Hindlimb muscle (tissue), 1 donor: Measurements from ENCODE around the gene GRAMD1B. TPM values are rescaled to one million over a fixed set of nuclear protein-coding genes. Genes with fewer than 3 reads are reported as not detected.
"Not testable (repeated sequence)": the region's sequence is repeated elsewhere in the genome, so short reads cannot be mapped to it uniquely, and the experiment has no call there.

Experiments
- DNase-seq: peaks from one replicate; pipeline ENCODE4 v3.0.0-alpha.2; 2013
- polyA plus RNA-seq: library from polyadenylated mRNA; unstranded; fragments of 120-200 nt; gene quantifications from one replicate; pipeline ENCODE4 v1.2.1, GENCODE V29; 2013; ENCODE audit not compliant: insufficient read length

The GRAMD1B gene
- polyA plus RNA-seq, 1 donor: 11.8 TPM

DNA sequence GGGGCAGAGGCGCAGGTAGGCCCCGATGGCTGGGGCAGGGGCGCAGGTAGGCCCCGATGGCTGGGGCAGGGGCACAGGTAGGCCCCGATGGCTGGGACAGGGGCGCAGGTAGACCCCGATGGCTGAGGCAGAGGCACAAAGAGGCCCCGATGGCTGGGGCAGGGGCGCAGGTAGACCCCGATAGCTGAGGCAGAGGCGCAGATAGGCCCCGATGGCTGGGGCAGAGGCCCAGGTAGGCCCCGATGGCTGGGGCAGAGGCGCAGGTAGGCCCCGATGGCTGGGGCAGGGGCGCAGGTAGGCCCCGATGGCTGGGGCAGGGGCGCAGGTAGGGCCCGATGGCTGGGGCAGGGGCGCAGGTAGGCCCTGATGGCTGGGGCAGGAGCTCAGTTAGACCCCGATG lies 142.7 kb downstream of the GRAMD1B start:
- DNase-seq: not testable (repeated sequence)

- DNase-seq: no peak
These were observed 143.2 kb downstream of the GRAMD1B start for GRCh38 chr11:123573286-123573685.

- DNase-seq: no peak
These were observed 145.4 kb downstream of the GRAMD1B start for GRCh38 chr11:123575441-123575840.

DNA sequence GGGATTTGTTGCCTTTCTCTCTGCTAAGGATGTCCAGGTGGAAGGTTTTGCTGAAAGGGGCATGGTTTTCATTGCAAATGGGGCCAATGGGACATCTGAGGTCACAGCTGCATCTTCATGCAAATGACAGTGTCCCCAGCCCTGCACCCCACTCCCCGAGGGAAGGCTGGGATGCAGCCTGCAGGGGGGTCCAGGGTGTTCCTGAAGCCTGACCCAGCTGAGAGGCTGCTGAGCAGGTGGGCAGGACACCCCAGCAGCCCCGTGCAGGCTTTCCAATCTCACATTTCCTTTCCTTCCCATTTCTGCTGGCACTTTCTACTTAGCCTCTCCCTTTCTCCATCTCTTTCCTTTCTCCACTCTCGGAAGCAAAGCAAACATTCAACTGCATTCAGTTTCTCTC lies 146.0 kb downstream of the GRAMD1B start:
- no peak for DNase-seq

GRCh38 chr11:123576501-123576900 lies 146.4 kb downstream of the GRAMD1B start:
- DNase-seq: no peak

DNA sequence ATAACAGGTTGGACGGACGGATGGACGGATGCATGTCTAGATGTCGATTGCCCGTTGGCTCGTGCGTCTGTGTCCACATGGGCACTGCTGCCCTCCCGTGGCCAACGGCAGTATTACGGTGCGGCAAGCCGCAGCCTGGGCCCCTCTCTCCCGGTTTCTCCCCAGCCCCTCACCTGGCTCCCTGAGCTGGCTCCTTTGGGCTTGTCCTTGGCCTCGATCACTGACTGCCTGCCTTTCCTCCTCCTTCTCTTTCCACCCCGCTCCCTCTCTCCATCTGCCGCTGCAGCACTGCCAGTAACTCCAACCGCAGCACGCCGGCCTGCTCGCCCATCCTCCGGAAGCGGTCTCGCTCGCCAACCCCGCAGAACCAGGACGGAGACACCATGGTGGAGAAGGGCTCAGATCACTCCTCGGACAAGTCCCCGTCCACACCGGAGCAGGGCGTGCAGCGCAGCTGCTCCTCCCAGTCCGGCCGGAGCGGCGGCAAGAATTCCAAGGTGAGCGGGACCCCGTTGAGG lies 147.1 kb downstream of the GRAMD1B start:
- peak; percentile 34 for DNase-seq

GRCh38 chr11:123578778-123579481 lies 148.9 kb downstream of the GRAMD1B start:
- no peak for DNase-seq

GRCh38 chr11:123579482-123579812 lies 149.4 kb downstream of the GRAMD1B start:
- DNase-seq: no peak

DNA sequence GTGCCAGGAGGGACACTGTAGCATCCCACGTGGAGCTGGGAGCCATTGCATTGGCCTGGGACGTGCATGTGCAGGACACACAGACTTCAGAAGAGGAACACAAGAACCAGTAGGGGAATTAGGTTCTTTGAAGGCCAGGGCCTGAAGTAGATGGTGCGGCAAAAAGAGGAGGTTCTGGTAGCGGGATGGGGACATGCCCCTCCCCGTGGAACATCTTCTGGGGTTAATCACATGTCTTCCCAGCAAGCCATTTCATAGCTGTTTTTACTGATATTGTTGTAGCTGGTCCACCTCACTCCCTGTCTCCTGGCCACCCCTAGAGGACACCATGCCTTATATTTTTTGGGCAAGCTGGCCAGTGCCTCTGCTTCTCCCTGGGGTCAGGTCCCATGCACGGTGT lies 150.1 kb downstream of the GRAMD1B start:
- DNase-seq: no peak

- peak; percentile 21 for DNase-seq
These were observed 150.6 kb downstream of the GRAMD1B start for GRCh38 chr11:123580557-123581275.

DNA sequence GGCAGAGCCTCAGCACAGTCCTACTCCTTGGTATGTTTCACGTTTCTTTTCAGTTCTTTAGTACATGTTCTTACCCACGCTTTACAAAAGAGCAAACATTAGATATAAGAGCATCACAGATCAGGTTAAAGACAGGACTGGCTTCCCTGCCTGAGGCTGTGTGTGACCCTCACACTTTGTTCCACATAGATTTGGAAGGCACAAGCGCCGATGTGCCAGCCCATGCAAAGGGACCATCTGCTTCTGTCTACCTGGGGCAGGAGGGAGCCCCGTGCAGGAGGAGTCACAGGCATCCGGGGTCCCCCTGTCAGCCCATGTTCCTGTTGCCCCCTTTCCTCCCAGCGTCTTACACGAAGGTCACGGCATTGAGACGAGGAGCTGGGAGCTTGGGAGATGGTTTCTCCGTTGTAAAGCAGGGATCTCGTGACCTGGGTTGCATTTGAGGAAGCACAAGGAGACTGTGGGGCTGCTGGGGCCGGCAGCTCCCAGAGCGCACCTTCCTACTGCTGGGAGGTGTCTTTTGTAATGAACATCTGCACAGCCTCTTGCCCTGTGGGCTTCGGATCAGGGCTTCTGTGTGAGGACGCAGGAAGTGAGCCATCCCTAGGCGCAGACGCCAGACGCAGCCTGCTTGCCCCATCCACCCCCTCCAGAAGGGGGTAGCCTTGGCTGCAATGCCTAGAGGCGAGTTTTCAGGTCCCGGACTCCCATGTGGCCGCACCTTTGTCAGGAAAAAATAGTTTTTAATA lies 151.8 kb downstream of the GRAMD1B start:
- DNase-seq: no peak

DNA sequence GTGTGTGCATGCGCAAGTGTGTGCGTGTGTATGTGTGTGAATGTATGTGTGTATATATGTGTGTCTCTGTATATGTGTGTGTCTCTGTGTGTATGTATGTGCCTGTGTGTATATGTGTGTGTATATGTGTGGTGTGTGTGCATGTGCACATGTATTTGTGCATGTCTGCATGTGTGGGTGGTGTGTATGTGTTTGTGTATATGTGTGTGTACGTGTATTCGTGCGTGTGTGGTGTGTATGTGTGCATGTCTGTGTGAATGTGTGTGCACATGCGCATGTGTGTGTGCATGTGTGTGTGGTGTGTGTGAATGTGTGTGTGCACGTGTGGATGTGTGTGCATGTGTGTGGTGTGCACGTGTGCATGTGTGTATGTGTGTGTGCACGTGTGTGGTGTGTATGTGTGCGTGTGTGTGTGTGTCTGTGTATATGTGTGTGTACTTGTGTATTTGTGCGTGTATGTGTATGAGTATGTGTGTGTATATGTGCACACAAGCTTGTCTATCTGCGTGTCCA lies 153.0 kb downstream of the GRAMD1B start:
- no peak for DNase-seq

- no peak for DNase-seq
These were observed 154.1 kb downstream of the GRAMD1B start for GRCh38 chr11:123584186-123584585.

- no peak for DNase-seq
These were observed 154.7 kb downstream of the GRAMD1B start for GRCh38 chr11:123584737-123585136.

DNA sequence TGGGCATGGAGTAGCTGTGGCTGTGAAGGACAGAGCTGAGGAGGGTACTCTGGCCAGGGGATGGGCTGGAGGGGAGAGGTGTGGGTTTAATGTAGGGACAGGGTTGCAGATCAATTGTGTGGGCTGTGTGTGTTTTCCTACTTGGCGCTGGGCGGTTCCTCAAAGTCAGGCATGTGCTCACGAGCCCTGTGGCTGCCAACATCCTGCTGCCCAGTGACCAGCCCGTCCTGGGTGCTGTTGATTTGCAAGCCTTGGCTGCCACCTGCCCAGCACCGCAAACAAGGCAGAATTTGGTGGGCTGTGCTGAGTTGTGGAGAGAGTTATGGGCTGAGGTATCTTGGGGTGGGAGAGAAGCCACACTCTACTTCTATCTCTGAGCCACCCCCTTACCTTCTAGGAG lies 155.1 kb downstream of the GRAMD1B start:
- no peak for DNase-seq

- no peak for DNase-seq
These were observed 155.6 kb downstream of the GRAMD1B start for GRCh38 chr11:123585706-123586105.

DNA sequence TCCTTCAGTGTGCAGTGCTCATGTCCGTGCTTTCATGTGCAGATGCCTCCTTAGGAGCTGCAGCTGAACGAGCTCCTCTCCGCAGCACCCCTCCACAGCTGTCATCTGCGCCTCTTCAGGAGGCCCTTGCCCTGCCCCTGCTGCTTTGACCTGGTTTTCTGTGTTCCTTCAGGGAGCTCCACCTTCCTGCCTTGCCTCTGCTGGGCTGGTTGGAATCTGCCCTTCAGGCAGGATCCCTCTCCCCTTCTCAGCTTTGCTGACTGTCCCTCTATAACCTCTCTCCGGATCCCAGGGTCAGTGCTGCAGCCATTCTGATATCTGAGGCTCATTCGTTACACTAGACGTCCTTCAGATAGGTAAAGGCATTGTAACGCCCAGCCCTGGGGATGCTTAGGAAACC lies 156.5 kb downstream of the GRAMD1B start:
- DNase-seq: no peak

DNA sequence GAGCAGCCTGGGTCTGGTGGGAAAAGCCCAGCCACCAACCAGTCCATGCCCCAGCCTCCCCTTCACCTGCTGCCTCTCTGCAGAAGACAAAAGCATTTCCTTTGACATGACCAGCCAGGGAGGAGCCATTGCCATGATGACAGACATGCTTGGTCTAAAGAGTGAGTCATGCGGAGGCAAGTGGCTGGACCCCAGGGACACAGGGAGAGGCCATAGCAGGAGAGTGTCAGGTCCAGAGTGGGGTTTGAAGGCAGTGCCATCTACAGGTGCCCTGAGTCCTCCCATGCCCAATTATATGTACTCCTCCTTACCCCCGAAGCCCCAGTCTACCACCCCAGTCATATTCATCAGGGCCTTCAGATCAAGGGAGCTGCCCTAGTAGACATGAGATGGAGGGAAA lies 157.0 kb downstream of the GRAMD1B start:
- DNase-seq: no peak

DNA sequence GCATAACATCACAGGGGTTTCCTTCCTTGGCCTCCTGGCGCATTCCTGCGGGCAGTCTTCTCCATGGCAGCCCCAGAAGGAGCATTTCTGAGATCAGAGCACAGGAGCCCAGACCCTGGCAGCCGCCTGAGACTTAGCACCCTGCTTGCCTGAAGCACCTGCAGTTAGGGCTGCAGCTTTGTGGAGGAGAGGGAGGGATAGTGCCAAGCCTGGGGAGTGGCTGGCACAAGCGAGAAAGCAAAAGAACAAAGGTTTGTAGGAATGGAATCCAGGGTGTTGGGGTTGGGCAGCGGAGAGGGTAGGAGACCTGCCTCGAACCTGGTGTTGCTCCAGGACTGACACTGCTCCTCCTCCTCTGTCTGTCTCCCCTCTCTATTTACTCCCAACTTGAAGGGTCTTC lies 157.5 kb downstream of the GRAMD1B start:
- DNase-seq: no peak

DNA sequence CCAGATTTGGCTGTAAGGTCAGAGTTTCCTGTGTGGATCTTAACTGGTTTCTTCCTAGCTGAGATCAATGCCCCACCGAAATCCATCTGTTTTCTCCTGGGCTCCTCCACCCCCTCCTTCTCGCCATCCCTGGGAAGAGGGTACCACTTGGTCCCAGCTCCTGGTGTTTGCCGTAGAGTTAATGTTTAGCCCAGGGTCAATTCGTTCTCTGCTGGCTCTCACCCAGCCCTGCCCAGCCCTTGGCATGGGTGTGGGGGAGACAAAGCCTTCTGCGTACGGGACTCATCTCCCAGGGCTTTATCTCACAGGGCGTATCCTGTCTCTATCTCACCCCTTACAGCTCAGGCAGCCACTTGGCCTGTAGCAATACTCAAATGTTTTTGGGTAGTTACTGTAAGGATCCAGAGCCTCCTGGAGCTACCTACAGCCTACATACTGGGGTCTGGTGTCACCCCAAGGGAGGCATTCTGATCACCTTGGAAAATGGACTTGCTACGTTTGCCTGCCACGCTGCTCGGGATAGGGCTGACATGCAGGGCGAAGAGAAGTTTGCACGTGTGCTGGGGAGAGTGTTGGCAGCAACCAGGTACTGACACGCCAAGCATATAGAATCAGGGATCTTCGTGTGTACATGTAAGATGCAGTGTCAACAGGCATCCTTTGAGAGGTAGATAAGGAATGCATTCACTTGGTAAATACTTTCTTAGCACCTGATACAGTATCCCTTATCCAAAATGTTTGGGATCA lies 158.2 kb downstream of the GRAMD1B start:
- no peak for DNase-seq

GRCh38 chr11:123588864-123589262 lies 158.8 kb downstream of the GRAMD1B start:
- DNase-seq: no peak

DNA sequence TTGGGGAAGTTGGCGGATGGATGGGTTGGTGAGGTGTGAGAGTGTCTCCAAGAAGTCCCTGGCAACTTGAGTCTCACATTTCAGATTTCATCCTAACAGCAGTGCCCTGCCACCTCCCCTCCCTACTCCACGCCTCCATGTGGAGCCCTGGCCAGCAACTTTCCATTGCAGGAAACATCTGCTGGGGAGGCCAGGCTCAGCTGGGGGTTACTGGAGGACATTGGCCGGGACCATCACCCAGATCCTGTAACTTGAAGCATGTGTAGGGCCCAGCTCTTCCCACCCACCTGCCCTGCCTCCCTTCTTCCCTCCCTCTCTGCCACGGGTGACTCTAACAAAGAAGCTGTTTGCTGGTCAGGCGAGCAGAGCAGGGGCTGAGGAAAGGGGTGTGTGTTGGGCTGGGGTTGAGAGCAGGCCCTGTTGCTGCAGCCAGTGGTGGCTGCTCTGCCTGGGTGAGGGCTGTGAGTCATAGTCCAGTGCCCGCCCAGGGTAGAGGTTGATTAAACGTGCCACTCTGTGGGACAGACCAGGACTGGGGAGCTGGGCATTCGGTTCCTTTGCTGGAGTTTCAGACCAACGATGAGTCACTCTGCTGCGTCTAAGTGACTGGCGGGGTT lies 160.3 kb downstream of the GRAMD1B start:
- peak; percentile 57 for DNase-seq
